ENCODE results near the gene GPATCH4. TPM values are rescaled to one million over a fixed set of nuclear protein-coding genes. Genes with fewer than 3 reads are reported as not detected.

Gene GPATCH4
- total and polyA plus RNA-seq, 2 donors (not counting 1 experiment from before 2014, with no cell fraction given) = 12.2 to 23.6 TPM

- Histone ChIP-seq H3K4me2 (ENCODE audit: extremely low read depth, insufficient read depth, low read length) (no peak within 1 kb of the TSS), H3K27ac (ENCODE audit: insufficient read depth, low read length) (no peak within 1 kb of the TSS), H3K9ac (ENCODE audit: insufficient read depth, low read length) (no peak within 1 kb of the TSS), H3K4me1 (ENCODE audit: control insufficient read depth, extremely low read depth, insufficient read depth, low read length) (no peaks in the 10 kb centered on the region), H3K4me3 (replicated peaks in 1 of 4; ENCODE audit: control extremely low read depth in 1 of 4, insufficient read depth in 1 of 4, low read depth in 3 of 4, low read length in 4 of 4) (peak within 1 kb of the TSS in 2 of 4 experiments; percentile 4 to 28), H3K9me3 (ENCODE audit: control insufficient read depth, insufficient read depth, low read depth, low read length) (no peaks in the 10 kb centered on the region), H3K36me3 (ENCODE audit: control insufficient read depth, insufficient read depth, low read length) (no peaks in the 10 kb centered on the region), H4K20me1 (ENCODE audit: control insufficient read depth, extremely low read depth, insufficient read depth, low read length) (no peaks in the 10 kb centered on the region), H3K27me3 (ENCODE audit: control insufficient read depth, insufficient read depth, low read length) (peaks cover 82% of the 10 kb centered on the region), H2AFZ (ENCODE audit: low read length) (no peak within 1 kb of the TSS), H3K79me2 (ENCODE audit: control insufficient read depth, insufficient read depth, low read length) (no peaks in the 10 kb centered on the region)
- TF ChIP-seq EZH2 (IDR thresholded peaks at IDR 0.05; ENCODE audit: low read length, missing control alignments) (no peak), CTCF (conservative IDR thresholded peaks at IDR 0.05 in 1 of 2, IDR thresholded peaks at IDR 0.05 in 1 of 2; ENCODE audit: low read depth in 1 of 2, low read length in 2 of 2) (no peak)
- DNase-seq (ENCODE audit: low read depth in 2 of 2) = peak in 1 of 2 donors; percentile 36
These were observed 40.5 kb upstream of the GPATCH4 start, which contains the start of gene BCAN for GRCh38 chr1:156641761-156642264. Gene BCAN (plus strand): TSS chr1:156642117. CDS start chr1:156646055, 3,938 bp downstream.

DNA sequence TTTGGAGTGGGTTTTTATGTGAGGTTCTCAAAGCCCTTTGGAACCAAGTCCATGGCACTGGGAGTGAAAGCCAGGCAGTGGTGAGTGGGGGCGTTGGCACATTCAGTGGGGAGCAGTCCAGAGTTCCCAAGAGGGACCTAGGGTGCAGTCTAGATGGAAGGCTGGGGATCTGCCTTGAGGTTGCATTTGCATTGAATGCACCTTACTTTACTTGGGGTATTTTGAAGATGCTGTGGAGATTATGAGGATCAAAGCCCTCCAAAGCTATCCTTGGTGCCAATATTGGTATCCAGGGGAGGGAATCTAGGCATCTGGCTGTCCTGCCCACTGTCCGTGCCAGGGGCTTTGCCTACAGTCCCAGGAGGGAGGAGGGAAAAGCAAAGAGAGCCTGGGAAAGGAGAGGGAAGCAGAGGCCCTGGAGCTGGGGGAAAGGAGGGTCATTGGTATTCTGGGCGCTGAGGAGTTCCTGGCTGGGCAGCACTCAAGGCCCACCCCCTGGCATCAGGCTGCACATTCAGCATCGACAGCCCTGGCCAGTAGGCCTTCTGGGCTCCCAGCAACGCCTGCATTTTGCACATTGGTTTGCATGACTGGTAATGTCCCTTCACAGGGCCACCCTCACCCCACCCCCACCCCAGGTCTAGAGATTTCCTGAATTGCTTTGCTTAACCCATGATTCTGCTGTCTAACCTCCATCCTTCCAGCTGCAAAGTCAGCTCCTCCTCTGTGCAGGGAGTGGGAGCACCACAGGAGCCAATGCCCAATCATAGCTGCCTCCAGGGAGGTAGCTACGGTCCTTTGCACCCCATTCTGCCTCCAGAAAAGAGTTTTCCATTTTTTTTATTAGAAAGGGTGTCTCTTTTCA is 39.8 kb upstream of the GPATCH4 start:
- Histone ChIP-seq H3K79me2 (ENCODE audit: control insufficient read depth, insufficient read depth, low read length) (no peaks in the 10 kb centered on the region), H3K4me2 (ENCODE audit: extremely low read depth, insufficient read depth, low read length) (no peak overlapping the region), H3K27ac (ENCODE audit: insufficient read depth, low read length) (no peak overlapping the region), H4K20me1 (ENCODE audit: control insufficient read depth, extremely low read depth, insufficient read depth, low read length) (no peaks in the 10 kb centered on the region), H3K27me3 (ENCODE audit: control insufficient read depth, insufficient read depth, low read length) (peaks cover 76% of the 10 kb centered on the region), H3K36me3 (ENCODE audit: control insufficient read depth, insufficient read depth, low read length) (no peaks in the 10 kb centered on the region), H3K9ac (ENCODE audit: insufficient read depth, low read length) (no peak overlapping the region), H3K9me3 (ENCODE audit: control insufficient read depth, insufficient read depth, low read depth, low read length) (no peaks in the 10 kb centered on the region), H3K4me3 (replicated peaks in 1 of 4; ENCODE audit: control extremely low read depth in 1 of 4, insufficient read depth in 1 of 4, low read depth in 3 of 4, low read length in 4 of 4) (peak overlapping the region in 2 of 4 experiments; percentile 4 to 28), H3K4me1 (ENCODE audit: control insufficient read depth, extremely low read depth, insufficient read depth, low read length) (no peaks in the 10 kb centered on the region), H2AFZ (ENCODE audit: low read length) (no peak overlapping the region)
- no peak for DNase-seq (ENCODE audit: low read depth in 2 of 2)
- no peak for TF ChIP-seq CTCF (conservative IDR thresholded peaks at IDR 0.05 in 1 of 2, IDR thresholded peaks at IDR 0.05 in 1 of 2; ENCODE audit: low read depth in 1 of 2, low read length in 2 of 2)
- peak; percentile 9 for TF ChIP-seq EZH2 (IDR thresholded peaks at IDR 0.05; ENCODE audit: low read length, missing control alignments)

DNA sequence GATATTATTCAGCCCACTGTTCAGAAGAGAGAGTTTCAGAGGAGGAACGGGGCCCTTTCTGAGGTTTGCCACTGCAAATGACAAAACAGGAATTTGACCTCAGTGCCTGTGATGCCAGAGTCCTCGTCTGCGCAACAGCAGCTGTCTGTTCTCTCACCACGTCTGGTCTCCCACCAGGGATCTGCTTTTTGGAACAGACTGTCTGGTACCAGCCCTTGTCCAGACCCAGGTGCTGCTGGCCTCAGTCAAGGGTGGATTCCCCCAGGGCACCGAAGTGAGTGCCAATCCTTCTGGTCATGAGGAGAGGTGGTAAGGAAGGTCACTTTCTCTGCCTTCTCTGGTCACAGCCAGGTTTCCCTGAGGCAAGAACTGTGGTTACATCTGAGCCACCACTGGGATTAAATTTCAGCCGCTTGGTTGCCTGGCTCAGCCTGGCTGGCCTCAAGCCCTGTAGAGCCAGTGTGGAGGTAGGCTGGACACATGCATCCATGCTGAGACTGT is 38.4 kb upstream of the GPATCH4 start:
- no peak for TF ChIP-seq CTCF (conservative IDR thresholded peaks at IDR 0.05 in 1 of 2, IDR thresholded peaks at IDR 0.05 in 1 of 2; ENCODE audit: low read depth in 1 of 2, low read length in 2 of 2)
- TF ChIP-seq EZH2 (IDR thresholded peaks at IDR 0.05; ENCODE audit: low read length, missing control alignments) = peak; percentile 51
- no peak overlapping the region for H3K4me2 ChIP-seq (ENCODE audit: extremely low read depth, insufficient read depth, low read length)

More for the DNA sequence above, 38.4 kb upstream of the GPATCH4 start:
- Histone ChIP-seq H3K27ac (ENCODE audit: insufficient read depth, low read length) (no peak overlapping the region), H2AFZ (ENCODE audit: low read length) (no peak overlapping the region), H3K27me3 (ENCODE audit: control insufficient read depth, insufficient read depth, low read length) (peaks cover 75% of the 10 kb centered on the region), H4K20me1 (ENCODE audit: control insufficient read depth, extremely low read depth, insufficient read depth, low read length) (no peaks in the 10 kb centered on the region), H3K9ac (ENCODE audit: insufficient read depth, low read length) (no peak overlapping the region), H3K9me3 (ENCODE audit: control insufficient read depth, insufficient read depth, low read depth, low read length) (no peaks in the 10 kb centered on the region), H3K4me1 (ENCODE audit: control insufficient read depth, extremely low read depth, insufficient read depth, low read length) (no peaks in the 10 kb centered on the region), H3K4me3 (replicated peaks in 1 of 4; ENCODE audit: control extremely low read depth in 1 of 4, insufficient read depth in 1 of 4, low read depth in 3 of 4, low read length in 4 of 4) (no peak overlapping the region), H3K36me3 (ENCODE audit: control insufficient read depth, insufficient read depth, low read length) (no peaks in the 10 kb centered on the region), H3K79me2 (ENCODE audit: control insufficient read depth, insufficient read depth, low read length) (no peaks in the 10 kb centered on the region)
- DNase-seq (ENCODE audit: low read depth in 2 of 2) = no peak
